Erythroblast (primary cell): ENCODE data around the gene GRID2IP.
A peak's percentile ranks its signal among the peaks of the same experiment; 100 is the strongest.

Source experiments
- DNase-seq, 2 experiments: peaks; one replicate each; lab custom pipeline; 2025; lab: John Stamatoyannopoulos, UW
- GATA1 ChIP-seq: IDR thresholded peaks from 2 replicates; pipeline ENCODE4 v1.6.1; 2011; ENCODE audit warnings: low read depth, mild to moderate bottlenecking, control low read depth, low read length, moderate library complexity
- POLR2A ChIP-seq: IDR thresholded peaks from 2 replicates; pipeline ENCODE4 v1.6.1; 2011; ENCODE audit warnings: mild to moderate bottlenecking, low read length

Gene GRID2IP

GRCh38 chr7:6576024-6576866 is 25.0 kb upstream of the GRID2IP start:
- DNase-seq = peak in 1 of 2 experiments; percentile 57
- no peak for TF ChIP-seq POLR2A
- TF ChIP-seq GATA1 = no peak

DNA sequence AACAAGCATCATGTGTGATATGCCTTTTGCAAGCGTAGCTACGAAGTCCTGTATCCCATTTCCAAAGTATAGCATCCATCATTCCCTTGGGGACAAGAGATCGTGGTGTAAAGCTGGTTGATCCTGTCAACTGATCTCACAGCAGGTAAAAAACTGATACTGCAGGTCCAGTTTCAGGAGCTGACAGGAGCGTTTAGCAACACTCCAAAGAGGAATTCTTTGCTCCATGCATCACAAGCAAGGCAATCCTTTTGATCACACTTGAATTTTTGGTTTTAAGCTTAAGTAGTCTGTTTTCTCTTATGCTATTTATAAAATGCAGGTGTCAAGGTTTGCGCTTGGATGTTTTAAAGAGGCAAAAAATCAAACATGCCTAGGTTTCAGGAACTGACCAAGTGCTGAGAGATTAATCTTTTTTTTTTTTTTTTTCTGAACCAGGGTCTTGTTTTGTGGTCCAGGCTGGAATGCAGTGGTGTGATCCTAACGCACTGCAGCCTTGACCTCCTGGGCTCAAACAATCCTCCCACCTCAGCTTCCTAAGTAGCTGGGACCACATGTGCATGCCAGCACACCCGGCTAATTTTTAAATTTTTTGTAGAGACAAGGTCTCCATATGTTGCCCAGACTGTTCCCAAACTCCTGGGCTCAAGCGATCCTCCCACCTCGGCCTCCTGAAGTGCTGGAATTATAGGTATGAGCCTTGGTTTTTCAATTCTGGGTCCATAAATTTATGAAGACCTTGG is 24.2 kb upstream of the GRID2IP start:
- DNase-seq = no peak
- no peak for TF ChIP-seq POLR2A

DNA sequence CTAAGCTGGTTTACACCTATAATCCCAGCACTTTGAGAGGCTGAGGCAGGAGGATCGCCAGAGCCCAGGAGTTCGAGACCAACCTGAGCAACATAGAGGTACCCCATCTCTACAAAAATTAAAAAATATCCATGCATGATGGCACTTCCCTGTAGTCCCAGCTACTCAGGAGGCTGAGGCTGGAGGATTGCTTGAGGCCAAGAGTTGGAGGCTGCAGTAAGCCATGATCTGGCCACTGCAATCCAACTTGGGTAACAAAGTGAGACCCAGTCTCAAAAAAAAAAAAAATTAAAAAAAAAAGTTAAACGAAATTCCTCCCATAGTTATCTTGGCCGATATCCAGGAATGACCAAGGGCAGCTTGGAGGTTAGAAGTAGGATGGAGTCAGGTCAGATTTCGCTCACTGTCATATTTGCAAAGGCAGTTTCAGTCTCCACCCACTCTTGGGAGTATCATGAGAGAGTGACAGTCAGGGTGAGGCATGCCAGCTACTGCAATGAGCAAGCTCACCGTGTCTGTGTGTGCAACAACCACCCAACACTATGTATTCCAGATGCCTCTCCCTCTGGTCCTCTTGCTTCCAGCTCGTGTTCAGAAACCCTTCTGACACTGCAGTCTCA is 20.0 kb upstream of the GRID2IP start:
- TF ChIP-seq GATA1 = no peak
- TF ChIP-seq POLR2A = no peak
- DNase-seq = no peak

GRCh38 chr7:6567886-6568285 is 16.6 kb upstream of the GRID2IP start:
- DNase-seq = no peak
- TF ChIP-seq GATA1 (no peak), POLR2A (no peak)

GRCh38 chr7:6565655-6566054 is 14.4 kb upstream of the GRID2IP start:
- no peak for TF ChIP-seq GATA1
- DNase-seq = no peak

DNA sequence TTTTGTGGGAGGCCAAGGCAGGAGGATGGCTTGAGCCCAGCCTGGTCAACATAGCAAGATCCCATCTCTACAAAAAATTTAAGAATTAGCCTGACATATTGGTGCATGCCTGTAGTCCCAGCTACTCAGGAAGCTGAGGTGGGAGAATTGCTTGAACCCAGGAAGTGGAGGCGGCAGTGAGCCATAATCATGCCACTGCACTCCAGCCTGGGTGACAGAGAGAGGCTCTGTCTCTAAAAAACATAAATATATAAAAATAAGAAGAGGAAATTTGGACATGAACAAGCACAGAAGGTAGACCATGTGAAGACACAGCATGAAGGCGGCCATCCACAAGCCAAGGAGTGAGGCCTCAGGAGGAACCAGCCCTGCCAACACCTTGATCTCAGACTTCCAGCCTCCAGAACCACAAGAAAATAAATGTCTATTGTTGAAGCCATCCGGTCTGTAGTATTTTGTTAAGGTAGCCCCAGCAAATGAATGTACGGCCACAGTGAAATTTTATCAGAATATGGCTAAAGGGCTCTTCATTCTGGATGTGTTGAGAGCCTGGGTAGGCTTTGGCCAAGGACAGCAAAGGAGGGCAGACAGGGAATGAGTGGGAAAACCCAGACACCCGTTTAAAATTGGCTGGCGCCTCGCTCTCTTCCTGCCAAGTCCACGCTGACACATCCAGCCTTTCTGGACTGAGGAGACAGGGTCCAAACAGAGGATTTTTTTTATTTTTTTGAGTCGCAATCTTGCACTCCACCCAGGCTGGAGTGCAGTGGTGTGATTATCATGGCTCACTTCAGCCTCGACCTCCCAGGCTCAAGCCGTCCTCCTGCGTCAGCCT is 12.9 kb upstream of the GRID2IP start:
- DNase-seq = no peak
- no peak for TF ChIP-seq GATA1
- no peak for TF ChIP-seq POLR2A

GRCh38 chr7:6562106-6562505 is 10.8 kb upstream of the GRID2IP start:
- TF ChIP-seq GATA1 (no peak), POLR2A (no peak)
- no peak for DNase-seq

GRCh38 chr7:6559896-6560295 is 8.6 kb upstream of the GRID2IP start:
- DNase-seq = no peak
- no peak for TF ChIP-seq POLR2A
- no peak for TF ChIP-seq GATA1

- TF ChIP-seq POLR2A (no peak), GATA1 (no peak)
- peak in 1 of 2 experiments; percentile 43 for DNase-seq
These were observed 7.6 kb upstream of the GRID2IP start for GRCh38 chr7:6558837-6559236.

- no peak for DNase-seq
- TF ChIP-seq GATA1 (no peak), POLR2A (no peak)
These were observed 4.9 kb upstream of the GRID2IP start for GRCh38 chr7:6556196-6556595.

GRCh38 chr7:6554848-6555247 is 3.6 kb upstream of the GRID2IP start:
- DNase-seq = no peak
- no peak for TF ChIP-seq GATA1

- no peak for DNase-seq
- TF ChIP-seq POLR2A = no peak
These were observed 2.3 kb upstream of the GRID2IP start for GRCh38 chr7:6553448-6554044.

GRCh38 chr7:6547400-6547799 is 3.9 kb downstream of the GRID2IP start:
- DNase-seq = no peak
- TF ChIP-seq GATA1 (no peak), POLR2A (no peak)
